Activated T-cell treated with anti-CD3 and anti-CD28 coated beads, Interleukin-2, amount 50 U/mL, for 4 hours (primary cell): ENCODE data around the gene IQCE. TPM values are rescaled to one million over a fixed set of nuclear protein-coding genes. Genes with fewer than 3 reads are reported as not detected.
A peak's percentile ranks its signal among the peaks of the same experiment; 100 is the strongest.

Experiments
- ATAC-seq, 2 donors: fragments of 200-7000 bp; cut with Tn5 transposase; one replicate each; pipeline ENCODE4 v1.10.0; 2021
- DNase-seq: peaks from one replicate; pipeline ENCODE4 v3.0.0-alpha.2; 2020
- H3K27me3 Mint-ChIP-seq: one replicate; pipeline ENCODE4 v1.8.0; 2021; ENCODE audit warnings: low read depth, mixed read lengths
- H3K36me3 Mint-ChIP-seq: one replicate; pipeline ENCODE4 v1.8.0; 2022; ENCODE audit warnings: mixed read lengths; ENCODE audit not compliant: insufficient read depth
- H3K4me1 Mint-ChIP-seq: one replicate; pipeline ENCODE4 v1.8.0; 2021; ENCODE audit warnings: low read depth, mixed read lengths
- H3K4me3 Mint-ChIP-seq: one replicate; pipeline ENCODE4 v1.8.0; 2021; ENCODE audit warnings: mild to moderate bottlenecking, moderate library complexity, mixed read lengths
- H3K9me3 Mint-ChIP-seq: one replicate; pipeline ENCODE4 v1.8.0; 2021; ENCODE audit warnings: mixed read lengths
- total RNA-seq, 3 donors: library from RNA; stranded (reverse); gene quantifications; one replicate each; pipeline ENCODE4 v1.2.1, GENCODE V29; 2021

Gene IQCE
- total RNA-seq, 3 donors from 2014 or later = 8.9 to 10.4 (median 9.0) TPM

DNA sequence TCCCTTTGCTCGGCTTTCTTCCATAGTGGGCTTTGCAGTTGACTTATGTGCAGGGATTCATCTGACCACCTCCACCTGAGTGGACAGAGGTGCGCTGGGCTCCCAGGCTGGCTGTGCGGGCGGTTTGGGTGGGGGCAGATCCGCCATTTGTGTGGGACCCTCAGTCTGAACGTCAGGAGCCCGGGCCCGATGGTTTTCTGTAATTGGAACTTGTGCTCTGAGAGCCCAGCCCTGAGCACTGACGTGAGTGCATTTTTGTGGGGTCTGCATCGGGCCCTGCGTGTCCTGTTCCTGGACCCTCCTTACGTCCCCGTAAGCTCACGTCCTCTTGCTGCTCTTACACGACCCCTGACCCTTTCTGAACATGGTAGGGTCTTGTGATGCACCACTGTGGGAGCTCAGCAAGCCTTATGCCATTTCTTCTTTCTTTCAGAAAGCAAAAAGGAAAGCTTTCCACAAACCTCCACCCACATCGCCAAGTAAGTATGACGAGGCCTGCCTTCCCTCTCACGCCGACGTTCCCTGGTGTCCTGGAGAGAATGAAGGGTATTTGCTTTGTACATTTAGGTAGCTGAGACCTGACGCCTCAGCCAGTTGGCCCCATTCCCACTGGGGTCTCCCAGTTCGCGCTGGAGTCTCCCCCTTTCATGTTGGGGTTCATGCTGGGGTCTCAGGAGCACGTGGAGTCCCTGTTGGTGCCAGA is 9.9 kb downstream of the IQCE start:
- H3K4me3 Mint-ChIP-seq = no peak overlapping the region
- no peak for DNase-seq
- no peaks in the 10 kb centered on the region for H3K27me3 Mint-ChIP-seq
- peaks cover 4% of the 10 kb centered on the region for H3K36me3 Mint-ChIP-seq
- H3K4me1 Mint-ChIP-seq = peaks cover 8% of the 10 kb centered on the region
- H3K9me3 Mint-ChIP-seq = no peaks in the 10 kb centered on the region
- ATAC-seq = no peak

GRCh38 chr7:2569421-2569820 is 10.6 kb downstream of the IQCE start:
- no peak for DNase-seq
- Mint-ChIP-seq H3K4me3 (no peak overlapping the region), H3K9me3 (no peaks in the 10 kb centered on the region), H3K36me3 (peaks cover 11% of the 10 kb centered on the region), H3K27me3 (no peaks in the 10 kb centered on the region), H3K4me1 (peaks cover 8% of the 10 kb centered on the region)
- ATAC-seq = no peak

GRCh38 chr7:2570021-2570420 is 11.2 kb downstream of the IQCE start:
- DNase-seq = no peak
- H3K4me3 Mint-ChIP-seq = no peak overlapping the region
- ATAC-seq = no peak
- no peaks in the 10 kb centered on the region for H3K9me3 Mint-ChIP-seq
- H3K36me3 Mint-ChIP-seq = peaks cover 15% of the 10 kb centered on the region
- H3K27me3 Mint-ChIP-seq = no peaks in the 10 kb centered on the region
- H3K4me1 Mint-ChIP-seq = peaks cover 8% of the 10 kb centered on the region

DNA sequence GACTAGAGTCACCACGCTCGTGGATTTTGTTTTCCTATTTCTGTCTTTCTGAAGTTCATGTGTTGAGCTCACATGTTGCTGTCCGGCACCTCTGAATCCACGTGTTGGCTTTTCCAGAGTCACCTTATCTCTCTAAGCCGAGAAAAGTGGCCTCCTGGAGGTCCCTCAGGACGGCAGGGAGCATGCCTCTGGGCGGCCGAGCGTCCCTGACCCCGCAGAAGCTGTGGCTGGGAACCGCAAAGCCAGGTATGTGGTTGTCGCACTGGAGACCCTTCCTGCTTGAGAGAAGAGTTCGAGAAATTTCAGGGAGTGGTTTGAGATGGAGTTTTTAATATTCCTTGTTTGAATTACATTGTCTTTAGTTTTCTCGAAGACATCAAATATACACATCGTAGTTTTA is 12.6 kb downstream of the IQCE start:
- ATAC-seq (no peak), DNase-seq (no peak)
- H3K27me3 Mint-ChIP-seq = no peaks in the 10 kb centered on the region
- H3K9me3 Mint-ChIP-seq = no peaks in the 10 kb centered on the region
- peaks cover 20% of the 10 kb centered on the region for H3K36me3 Mint-ChIP-seq
- H3K4me3 Mint-ChIP-seq = no peak overlapping the region
- H3K4me1 Mint-ChIP-seq = peaks cover 8% of the 10 kb centered on the region

GRCh38 chr7:2572101-2572842 is 13.5 kb downstream of the IQCE start:
- DNase-seq (no peak), ATAC-seq (peak in 1 of 2 donors; percentile 34)
- H3K36me3 Mint-ChIP-seq = peaks cover 20% of the 10 kb centered on the region
- no peaks in the 10 kb centered on the region for H3K27me3 Mint-ChIP-seq
- H3K4me1 Mint-ChIP-seq = peaks cover 2% of the 10 kb centered on the region
- no peak overlapping the region for H3K4me3 Mint-ChIP-seq
- H3K9me3 Mint-ChIP-seq = no peaks in the 10 kb centered on the region

DNA sequence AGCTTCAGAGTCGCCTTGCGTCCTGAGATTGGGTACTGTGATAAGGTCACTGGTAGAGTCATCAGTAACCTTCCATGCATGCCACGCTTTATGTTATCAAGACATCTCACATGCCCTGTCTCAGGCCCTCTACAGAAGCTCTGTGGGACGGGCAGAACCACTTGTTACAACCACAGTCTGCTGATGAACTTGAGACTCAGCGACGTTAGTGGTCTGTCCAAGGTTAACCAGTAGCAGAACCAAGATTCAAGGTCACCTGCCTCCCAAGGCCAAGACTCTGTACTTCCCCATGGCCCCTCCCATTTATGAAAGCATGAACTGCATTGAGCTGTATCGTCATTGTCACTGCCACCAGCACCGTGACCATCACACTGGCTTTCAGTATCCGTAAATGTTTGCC is 15.0 kb downstream of the IQCE start:
- no peaks in the 10 kb centered on the region for H3K9me3 Mint-ChIP-seq
- peaks cover 2% of the 10 kb centered on the region for H3K4me1 Mint-ChIP-seq
- H3K4me3 Mint-ChIP-seq = no peak overlapping the region
- ATAC-seq (no peak), DNase-seq (no peak)
- H3K36me3 Mint-ChIP-seq = peaks cover 20% of the 10 kb centered on the region
- no peaks in the 10 kb centered on the region for H3K27me3 Mint-ChIP-seq

GRCh38 chr7:2575046-2575732 is 16.4 kb downstream of the IQCE start:
- no peak overlapping the region for H3K4me3 Mint-ChIP-seq
- no peak for ATAC-seq
- H3K36me3 Mint-ChIP-seq = peaks cover 18% of the 10 kb centered on the region
- no peaks in the 10 kb centered on the region for H3K27me3 Mint-ChIP-seq
- DNase-seq = no peak
- H3K9me3 Mint-ChIP-seq = no peaks in the 10 kb centered on the region
- peaks cover 2% of the 10 kb centered on the region for H3K4me1 Mint-ChIP-seq

GRCh38 chr7:2575733-2576340 is 17.1 kb downstream of the IQCE start:
- no peaks in the 10 kb centered on the region for H3K9me3 Mint-ChIP-seq
- no peaks in the 10 kb centered on the region for H3K27me3 Mint-ChIP-seq
- H3K36me3 Mint-ChIP-seq = peaks cover 18% of the 10 kb centered on the region
- H3K4me1 Mint-ChIP-seq = peaks cover 2% of the 10 kb centered on the region
- ATAC-seq = no peak
- DNase-seq = no peak
- H3K4me3 Mint-ChIP-seq = no peak overlapping the region

DNA sequence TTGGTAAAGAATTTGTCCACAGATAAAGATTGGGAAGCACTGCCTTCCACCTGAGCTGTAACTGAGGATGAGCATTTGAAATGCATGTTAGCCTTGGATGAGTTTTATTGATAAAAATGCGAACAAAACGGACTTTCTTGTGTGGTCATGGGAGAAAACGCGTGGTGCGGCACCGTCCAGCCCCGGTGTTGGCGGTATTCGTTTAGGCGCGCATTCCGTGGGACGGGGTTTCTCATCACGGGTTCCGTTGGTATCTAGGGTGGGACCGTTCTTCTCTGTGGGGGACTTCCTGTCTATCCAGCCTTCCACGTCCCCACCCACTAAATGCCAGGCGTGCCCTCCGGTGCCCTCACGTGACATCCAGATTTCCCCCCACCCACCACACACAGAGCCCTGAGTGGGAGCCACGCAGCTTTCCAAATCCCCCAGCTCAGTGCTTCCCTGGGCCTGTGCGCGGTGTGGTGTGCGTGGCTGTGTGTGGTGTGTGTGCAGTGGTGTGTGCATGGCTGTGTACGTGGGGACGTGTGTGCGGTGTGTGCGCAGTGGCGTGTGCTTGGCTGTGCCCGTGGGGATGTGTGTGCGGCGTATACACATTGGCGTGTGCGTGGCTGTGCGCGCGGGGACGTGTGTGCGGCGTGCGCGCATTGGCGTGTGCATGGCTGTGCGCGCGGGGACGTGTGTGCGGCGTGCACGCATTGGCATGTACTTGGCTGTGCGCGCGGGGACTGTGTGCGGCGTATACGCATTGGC is 18.1 kb downstream of the IQCE start:
- Mint-ChIP-seq H3K4me1 (peaks cover 2% of the 10 kb centered on the region), H3K9me3 (no peaks in the 10 kb centered on the region), H3K4me3 (no peak overlapping the region), H3K36me3 (peaks cover 18% of the 10 kb centered on the region), H3K27me3 (no peaks in the 10 kb centered on the region)
- DNase-seq = no peak
- no peak for ATAC-seq

GRCh38 chr7:2577914-2578680 is 19.3 kb downstream of the IQCE start:
- no peak for DNase-seq
- no peaks in the 10 kb centered on the region for H3K9me3 Mint-ChIP-seq
- H3K4me3 Mint-ChIP-seq = no peak overlapping the region
- H3K36me3 Mint-ChIP-seq = peaks cover 18% of the 10 kb centered on the region
- ATAC-seq = no peak
- no peaks in the 10 kb centered on the region for H3K4me1 Mint-ChIP-seq
- no peaks in the 10 kb centered on the region for H3K27me3 Mint-ChIP-seq

DNA sequence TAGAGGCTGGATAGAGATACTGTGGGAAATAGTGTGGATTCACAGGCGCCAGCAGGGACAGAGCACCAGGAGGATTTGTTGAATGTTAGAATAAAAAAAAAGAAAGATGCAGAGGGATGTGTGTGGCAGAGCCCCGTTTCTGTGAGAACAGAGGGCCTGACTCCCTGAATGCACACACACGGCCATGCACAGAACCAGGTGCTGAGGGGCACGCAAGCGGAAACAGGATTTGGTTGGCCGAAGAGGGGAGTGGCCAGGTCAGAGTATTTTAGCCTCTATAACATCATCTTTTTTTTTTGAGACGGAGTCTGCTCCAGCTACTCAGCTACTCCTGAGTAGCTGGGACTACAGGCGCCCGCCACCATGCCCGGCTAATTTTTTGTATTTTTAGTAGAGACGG is 21.9 kb downstream of the IQCE start:
- Mint-ChIP-seq H3K9me3 (no peaks in the 10 kb centered on the region), H3K4me3 (no peak overlapping the region), H3K27me3 (no peaks in the 10 kb centered on the region), H3K36me3 (peaks cover 11% of the 10 kb centered on the region), H3K4me1 (no peaks in the 10 kb centered on the region)
- DNase-seq (no peak), ATAC-seq (no peak)

DNA sequence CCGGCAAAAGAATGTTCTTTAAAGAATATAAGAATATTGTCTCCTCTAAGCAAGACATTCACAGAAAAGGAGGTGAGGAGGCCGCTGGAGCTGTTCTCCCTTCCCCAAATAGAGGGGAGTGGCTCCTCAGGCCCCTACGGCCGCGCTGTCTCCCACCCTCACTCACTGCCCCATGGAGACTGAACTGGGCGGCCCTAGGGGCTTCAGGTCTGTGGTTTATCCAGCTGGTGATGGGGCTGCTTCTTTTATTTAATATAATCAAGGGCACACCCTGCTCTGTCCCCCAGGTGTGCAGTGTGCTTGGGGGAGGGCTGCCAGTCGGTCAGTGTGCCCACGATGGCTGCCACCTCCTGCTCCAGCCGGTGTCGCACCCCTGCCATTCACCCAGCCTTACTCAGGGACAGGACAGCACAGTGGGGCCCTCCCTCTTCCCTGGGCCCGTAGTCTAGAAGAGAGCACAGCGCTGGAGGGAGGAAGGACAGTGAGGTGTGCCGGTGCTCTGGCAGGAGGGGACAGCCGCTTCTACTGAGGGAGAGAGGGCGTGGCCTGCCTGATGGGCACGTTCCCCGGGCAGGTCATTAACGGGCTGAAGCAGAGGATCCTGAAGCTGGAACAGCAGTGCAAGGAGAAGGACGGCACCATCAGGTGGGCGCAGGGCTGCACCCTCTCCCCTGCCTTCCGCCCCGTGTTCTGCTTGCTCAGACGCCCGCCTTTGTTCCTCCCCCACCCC is 23.4 kb downstream of the IQCE start:
- Mint-ChIP-seq H3K36me3 (peaks cover 9% of the 10 kb centered on the region), H3K9me3 (no peaks in the 10 kb centered on the region), H3K27me3 (no peaks in the 10 kb centered on the region), H3K4me3 (no peak overlapping the region), H3K4me1 (no peaks in the 10 kb centered on the region)
- ATAC-seq (no peak), DNase-seq (no peak)
